HEK293T (cell line): Measurements from ENCODE around the gene EIF1.

Source experiments
- ARNT ChIP-seq: fragments of 450-650 bp; IDR thresholded peaks from 2 replicates; pipeline ENCODE4 v1.6.1; 2017; ENCODE audit warnings: mild to moderate bottlenecking
- FOXK2 ChIP-seq: fragments of 450-650 bp; IDR thresholded peaks from 2 replicates; pipeline ENCODE4 v1.6.1; 2016; ENCODE audit warnings: mild to moderate bottlenecking
- FOXM1 ChIP-seq: fragments of 450-650 bp; IDR thresholded peaks from 2 replicates; pipeline ENCODE4 v1.6.1; 2017; ENCODE audit warnings: mild to moderate bottlenecking, borderline replicate concordance
- LEF1 ChIP-seq: fragments of 450-650 bp; IDR thresholded peaks from 2 replicates; pipeline ENCODE4 v1.6.1; 2017; ENCODE audit warnings: mild to moderate bottlenecking, borderline replicate concordance
- PKNOX1 ChIP-seq: fragments of 450-650 bp; IDR thresholded peaks from 2 replicates; pipeline ENCODE4 v1.6.1; 2016
- SP1 ChIP-seq: fragments of 450-650 bp; IDR thresholded peaks from 2 replicates; pipeline ENCODE4 v1.6.1; 2017
- SUZ12 ChIP-seq: fragments of 450-650 bp; IDR thresholded peaks from 2 replicates; pipeline ENCODE4 v1.6.1; 2016; ENCODE audit warnings: mild to moderate bottlenecking
- ZNF384 ChIP-seq: fragments of 450-650 bp; IDR thresholded peaks from 2 replicates; pipeline ENCODE4 v1.6.1; 2016

GRCh38 chr17:41653892-41654677 is 34.6 kb upstream of the EIF1 start:
- TF ChIP-seq FOXK2 (no peak), SP1 (no peak), ZNF384 (no peak), FOXM1 (no peak), ARNT (no peak), PKNOX1 (no peak), SUZ12 (no peak), LEF1 (no peak)
